ENCODE results near the gene FOSL1. TPM values are rescaled to one million over a fixed set of nuclear protein-coding genes. Genes with fewer than 3 reads are reported as not detected.

Gene FOSL1
- total RNA-seq, 2 donors from 2014 or later = 1.8 TPM; not detected in 1

GRCh38 chr11:65946655-65947054 lies 46.5 kb upstream of the FOSL1 start:
- WGBS, 2 experiments (ENCODE audit: insufficient coverage in 1 of 2, insufficient read length in 1 of 2) = 91 to 96% methylated on average over 4 of the region's 4 CpGs
- peaks cover under 1% of the 10 kb centered on the region for H3K27me3 Mint-ChIP-seq (ENCODE audit: insufficient read depth)
- Histone ChIP-seq H3K9ac (ENCODE audit: extremely low read depth, low read length, poor library complexity, severe bottlenecking) (no peak overlapping the region), H3K36me3 (ENCODE audit: control insufficient read depth, insufficient read depth, low read length) (no peaks in the 10 kb centered on the region), H3K4me3 (ENCODE audit: low read length) (no peak overlapping the region), H3K27me3 (ENCODE audit: control insufficient read depth, insufficient read depth, low read length, poor library complexity, severe bottlenecking) (no peaks in the 10 kb centered on the region), H3K9me3 (ENCODE audit: control insufficient read depth, low read length) (no peaks in the 10 kb centered on the region), H3K27ac (ENCODE audit: low read depth, low read length) (no peak overlapping the region), H3K4me1 (ENCODE audit: control insufficient read depth, insufficient read depth, low read length) (peaks cover 6% of the 10 kb centered on the region)
- no peaks in the 10 kb centered on the region for H3K9me3 Mint-ChIP-seq
- peak overlapping the region; percentile 44 for H3K4me3 Mint-ChIP-seq
- H3K27ac Mint-ChIP-seq = no peak overlapping the region
- H3K36me3 Mint-ChIP-seq (ENCODE audit: low read depth) = no peaks in the 10 kb centered on the region
- peaks cover 12% of the 10 kb centered on the region for H3K4me1 Mint-ChIP-seq
- no peak for TF ChIP-seq CTCF (conservative IDR thresholded peaks at IDR 0.05)
- no peak for DNase-seq

- Histone ChIP-seq H3K4me1 (ENCODE audit: control insufficient read depth, insufficient read depth, low read length) (peaks cover 6% of the 10 kb centered on the region), H3K4me3 (ENCODE audit: low read length) (no peak overlapping the region), H3K36me3 (ENCODE audit: control insufficient read depth, insufficient read depth, low read length) (no peaks in the 10 kb centered on the region), H3K27me3 (ENCODE audit: control insufficient read depth, insufficient read depth, low read length, poor library complexity, severe bottlenecking) (no peaks in the 10 kb centered on the region), H3K9me3 (ENCODE audit: control insufficient read depth, low read length) (no peaks in the 10 kb centered on the region), H3K9ac (ENCODE audit: extremely low read depth, low read length, poor library complexity, severe bottlenecking) (no peak overlapping the region), H3K27ac (ENCODE audit: low read depth, low read length) (peak overlapping the region; percentile 3)
- Mint-ChIP-seq H3K27ac (peak overlapping the region; percentile 84), H3K9me3 (no peaks in the 10 kb centered on the region), H3K36me3 (ENCODE audit: low read depth) (no peaks in the 10 kb centered on the region), H3K4me3 (peak overlapping the region; percentile 44), H3K27me3 (ENCODE audit: insufficient read depth) (peaks cover 2% of the 10 kb centered on the region), H3K4me1 (peaks cover 17% of the 10 kb centered on the region)
- DNase-seq = peak; percentile 78
- TF ChIP-seq CTCF (conservative IDR thresholded peaks at IDR 0.05) = no peak
- WGBS, 2 experiments (ENCODE audit: insufficient coverage in 1 of 2, insufficient read length in 1 of 2) = 79 to 82% methylated on average over 11 of the region's 11 CpGs
Observed at GRCh38 chr11:65945941-65946558, 45.9 kb upstream of the FOSL1 start.

GRCh38 chr11:65945430-65945911 lies 45.3 kb upstream of the FOSL1 start, which contains the start of gene TSGA10IP:
TSGA10IP (plus strand) TSS chr11:65945480; CDS start chr11:65945676, 196 bp downstream.
- H3K27ac Mint-ChIP-seq = peak within 1 kb of the TSS; percentile 84
- 49 to 50% methylated on average over 8 to 13 of the region's 13 CpGs for WGBS, 2 experiments (ENCODE audit: insufficient coverage in 1 of 2, insufficient read length in 1 of 2)
- Histone ChIP-seq H3K9ac (ENCODE audit: extremely low read depth, low read length, poor library complexity, severe bottlenecking) (no peak within 1 kb of the TSS), H3K9me3 (ENCODE audit: control insufficient read depth, low read length) (no peaks in the 10 kb centered on the region), H3K27me3 (ENCODE audit: control insufficient read depth, insufficient read depth, low read length, poor library complexity, severe bottlenecking) (no peaks in the 10 kb centered on the region), H3K4me3 (ENCODE audit: low read length) (no peak within 1 kb of the TSS), H3K36me3 (ENCODE audit: control insufficient read depth, insufficient read depth, low read length) (no peaks in the 10 kb centered on the region), H3K27ac (ENCODE audit: low read depth, low read length) (peak within 1 kb of the TSS; percentile 3), H3K4me1 (ENCODE audit: control insufficient read depth, insufficient read depth, low read length) (peaks cover 6% of the 10 kb centered on the region)
- peaks cover 17% of the 10 kb centered on the region for H3K4me1 Mint-ChIP-seq
- no peaks in the 10 kb centered on the region for H3K9me3 Mint-ChIP-seq
- peaks cover 4% of the 10 kb centered on the region for H3K27me3 Mint-ChIP-seq (ENCODE audit: insufficient read depth)
- H3K4me3 Mint-ChIP-seq = peak within 1 kb of the TSS; percentile 44
- H3K36me3 Mint-ChIP-seq (ENCODE audit: low read depth) = no peaks in the 10 kb centered on the region
- peak; percentile 88 for DNase-seq
- TF ChIP-seq CTCF (conservative IDR thresholded peaks at IDR 0.05) = no peak

Data from endodermal cell (in vitro differentiated cells).